Karpas-422 (cell line): ENCODE data around the gene CNOT11. TPM values are rescaled to one million over a fixed set of nuclear protein-coding genes. Genes with fewer than 3 reads are reported as not detected.
"Not testable (repeated sequence)": the region's sequence is repeated elsewhere in the genome, so short reads cannot be mapped to it uniquely, and the experiment has no call there.

Experiments used
- DNase-seq: peaks from one replicate; pipeline ENCODE4 v3.0.0-alpha.2; 2015
- H2AFZ ChIP-seq: fragments of 200-600 bp; sonication (generic); 2 replicates; pipeline ENCODE4 v1.6.1; 2014; ENCODE audit warnings: antibody characterized with exemption, low read length, mixed read lengths
- H3K27ac ChIP-seq: fragments of 200-600 bp; sonication (generic); 2 replicates; pipeline ENCODE4 v1.5.1; 2014; ENCODE audit warnings: mild to moderate bottlenecking, low read length, moderate library complexity
- H3K27me3 ChIP-seq: fragments of 200-600 bp; sonication (generic); 2 replicates; pipeline ENCODE4 v1.6.1; 2014; ENCODE audit warnings: low read length, mixed read lengths
- H3K36me3 ChIP-seq: fragments of 200-600 bp; sonication (generic); 2 replicates; pipeline ENCODE4 v1.6.1; 2014; ENCODE audit warnings: low read length, mixed read lengths; ENCODE audit not compliant: insufficient read depth
- H3K4me1 ChIP-seq: fragments of 200-600 bp; sonication (generic); 2 replicates; pipeline ENCODE4 v1.6.1; 2014; ENCODE audit warnings: mild to moderate bottlenecking, low read length, mixed read lengths
- H3K4me2 ChIP-seq: fragments of 200-600 bp; sonication (generic); 2 replicates; pipeline ENCODE4 v1.6.1; 2014; ENCODE audit warnings: low read length, low read depth, mild to moderate bottlenecking; ENCODE audit not compliant: poor library complexity, severe bottlenecking
- H3K4me3 ChIP-seq: fragments of 200-600 bp; sonication (generic); 2 replicates; pipeline ENCODE4 v1.5.1; 2014; ENCODE audit warnings: mild to moderate bottlenecking, antibody characterized with exemption, low read length, mixed read lengths
- H3K79me2 ChIP-seq: fragments of 200-600 bp; sonication (generic); 2 replicates; pipeline ENCODE4 v1.6.1; 2014; ENCODE audit warnings: mild to moderate bottlenecking, low read length, mixed read lengths
- H3K9ac ChIP-seq: fragments of 200-600 bp; sonication (generic); 2 replicates; pipeline ENCODE4 v1.6.0; 2014; ENCODE audit warnings: low read length
- H3K9me2 ChIP-seq: fragments of 200-600 bp; sonication (generic), shearing (Covaris generic); replicated peaks from 2 replicates; pipeline ENCODE4 v1.6.0; 2014; ENCODE audit warnings: mild to moderate bottlenecking, low read length, moderate library complexity; ENCODE audit not compliant: insufficient read depth
- H3K9me3 ChIP-seq: fragments of 300-700, 200-600 bp; sonication (generic); 2 replicates; pipeline ENCODE4 v1.6.1; 2014; ENCODE audit warnings: low read length, mixed read lengths
- H4K20me1 ChIP-seq: fragments of 200-600 bp; sonication (generic); 2 replicates; pipeline ENCODE4 v1.6.1; 2014; ENCODE audit warnings: mild to moderate bottlenecking, antibody characterized with exemption, low read length, low read depth; ENCODE audit not compliant: insufficient read depth
- small RNA-seq: library from RNA; depleted of rRNA; stranded (forward); fragments of <200 nt; gene quantifications from one replicate; pipeline ENCODE3, GENCODE V24; 2014
- total RNA-seq: library from RNA; depleted of rRNA; stranded (reverse); fragments of >200 nt; shearing (Covaris generic); gene quantifications from 2 replicates; pipeline ENCODE4 v1.2.3, GENCODE V29; 2014; ENCODE audit warnings: low replicate concordance; rRNA removed

The CNOT11 gene
- total RNA-seq, 1 experiment from 2014 or later: 78.2 TPM

DNA sequence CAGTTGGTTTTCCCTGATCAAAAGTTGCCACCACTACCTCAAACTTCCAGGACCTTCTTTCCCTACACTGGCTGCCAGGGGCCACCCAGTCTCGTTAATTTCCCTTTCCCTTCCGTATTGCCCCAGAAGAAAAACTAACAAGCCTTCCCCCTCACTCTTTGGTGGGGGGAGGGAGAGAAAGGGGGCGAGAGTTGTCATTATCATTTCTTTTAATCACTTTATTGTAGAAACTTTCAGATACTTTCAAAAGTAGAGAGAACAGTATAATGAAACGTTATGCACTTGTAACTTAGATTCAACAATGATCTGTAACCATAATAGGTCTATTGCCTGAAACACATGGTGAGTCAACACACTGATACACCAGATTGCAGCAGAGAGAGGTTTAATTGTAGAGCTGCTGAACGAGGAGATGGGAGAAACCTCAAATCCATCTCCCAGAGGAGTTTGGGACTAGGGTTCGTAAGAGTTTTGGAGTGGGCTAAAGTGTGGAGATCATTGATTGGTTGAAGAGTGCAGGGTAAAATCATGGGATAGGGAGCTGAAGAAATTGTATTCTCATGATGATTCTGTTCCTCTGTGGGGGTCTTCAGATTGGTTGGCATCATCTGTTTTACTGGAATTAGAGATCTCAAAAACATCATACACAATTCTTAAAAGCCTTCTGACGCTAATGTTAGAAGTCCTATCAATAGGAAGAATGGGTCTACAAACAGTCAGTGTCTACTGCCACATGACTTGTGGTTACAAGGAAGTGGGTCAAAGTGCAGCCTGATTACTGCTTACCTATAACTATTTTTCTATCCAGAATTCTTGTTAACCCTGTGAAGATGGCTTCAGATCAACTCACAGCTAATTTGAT is 58.4 kb downstream of the CNOT11 start:
- H3K27ac ChIP-seq: no peak overlapping the region
- H3K79me2 ChIP-seq: no peaks in the 10 kb centered on the region
- H3K9me3 ChIP-seq: no peaks in the 10 kb centered on the region
- no peak overlapping the region; the same call in 1 of the 2 replicates for H2AFZ ChIP-seq
- no peak overlapping the region for H3K4me3 ChIP-seq
- H3K36me3 ChIP-seq: no peaks in the 10 kb centered on the region
- H3K9ac ChIP-seq: no peak overlapping the region
- no peaks in the 10 kb centered on the region for H4K20me1 ChIP-seq
- no peaks in the 10 kb centered on the region for H3K27me3 ChIP-seq
- no peak overlapping the region for H3K4me2 ChIP-seq
- peaks cover 14% of the 10 kb centered on the region for H3K4me1 ChIP-seq
- no peak for DNase-seq
- H3K9me2 ChIP-seq: no peaks in the 10 kb centered on the region

DNA sequence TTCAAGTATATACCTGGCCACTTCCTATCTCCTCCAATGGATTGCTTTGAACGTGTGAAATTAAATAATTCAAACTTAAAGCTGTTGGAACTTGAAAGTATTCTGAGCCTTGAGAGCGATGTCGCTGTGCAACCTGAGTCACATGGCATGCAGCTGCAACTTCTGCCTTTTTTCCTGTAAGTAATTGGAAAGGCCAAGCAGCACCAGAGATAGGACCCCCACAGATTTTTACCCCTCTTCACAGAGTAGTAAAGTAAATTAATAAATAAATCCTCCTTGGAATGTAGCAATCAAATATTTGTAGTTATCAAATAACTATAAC is 59.0 kb downstream of the CNOT11 start:
- Histone ChIP-seq H3K4me2 (no peak overlapping the region), H3K27ac (no peak overlapping the region)

DNA sequence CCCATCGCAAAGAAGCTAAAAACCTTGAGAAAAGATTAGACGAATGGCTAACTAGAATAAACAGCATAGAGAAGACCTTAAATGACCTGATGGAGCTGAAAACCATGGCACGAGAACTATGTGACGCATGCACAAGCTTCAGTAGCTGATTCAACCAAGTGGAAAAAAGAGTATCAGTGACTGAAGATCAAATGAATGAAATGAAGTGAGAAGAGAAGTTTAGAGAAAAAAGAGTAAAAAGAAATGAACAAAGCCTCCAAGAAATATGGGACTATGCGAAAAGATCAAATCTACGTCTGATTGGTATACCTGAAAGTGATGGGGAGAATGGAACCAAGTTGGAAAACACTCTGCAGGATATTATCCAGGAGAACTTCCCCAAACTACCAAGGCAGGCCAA is 63.9 kb downstream of the CNOT11 start:
- H3K79me2 ChIP-seq, H3K9me3 ChIP-seq, H3K4me3 ChIP-seq, H3K4me2 ChIP-seq, H3K36me3 ChIP-seq, DNase-seq, H2AFZ ChIP-seq, H3K27me3 ChIP-seq, H3K4me1 ChIP-seq, H3K27ac ChIP-seq, H3K9me2 ChIP-seq, H4K20me1 ChIP-seq, H3K9ac ChIP-seq: not testable (repeated sequence)

More for the DNA sequence above, 59.0 kb downstream of the CNOT11 start:
- H4K20me1 ChIP-seq: no peaks in the 10 kb centered on the region
- H3K9ac ChIP-seq: no peak overlapping the region
- no peaks in the 10 kb centered on the region for H3K79me2 ChIP-seq
- peaks cover 14% of the 10 kb centered on the region for H3K4me1 ChIP-seq
- H3K36me3 ChIP-seq: no peaks in the 10 kb centered on the region
- no peak overlapping the region for H3K4me3 ChIP-seq
- H3K9me2 ChIP-seq: no peaks in the 10 kb centered on the region
- no peak for DNase-seq
- H2AFZ ChIP-seq: no peak overlapping the region
- no peaks in the 10 kb centered on the region for H3K9me3 ChIP-seq
- H3K27me3 ChIP-seq: no peaks in the 10 kb centered on the region

Small RNA genes lying within 50 kb of the gene (small RNA-seq; reads per million reads assigned to genes)
- gene MIR5696: not detected
- gene SNORD89: 2.4 reads per million, percentile 59 among the genes with 10 or more reads in this experiment

Other genes starting within 250 kb of the CNOT11 start
- 0.97 and 2.3 TPM in 2 replicates for gene TBC1D8, start 101.5 kb upstream of the CNOT11 start, total RNA-seq
- 2.0 and 4.5 TPM in 2 replicates for gene RNF149, start 55.8 kb downstream of the CNOT11 start, total RNA-seq
- not detected in 2 replicates for gene CREG2, start 134.6 kb downstream of the CNOT11 start, total RNA-seq
- not detected in 2 replicates for gene RFX8, start 222.2 kb downstream of the CNOT11 start, total RNA-seq